HepG2 (cell line): ENCODE data around the gene VAV2. TPM values are rescaled to one million over a fixed set of nuclear protein-coding genes. Genes with fewer than 3 reads are reported as not detected.

ENCODE experiments used
- ATAC-seq: fragments of 200-7000 bp; cut with Tn5 transposase; 3 replicates; pipeline ENCODE4 v1.9.1; 2020; ENCODE audit warnings: mild to moderate bottlenecking, moderate library complexity
- BruUV-seq: library from RNA; stranded (reverse); fragments of 400-500 nt; replicated peaks from 2 replicates; lab custom pipeline; 2021; lab: Mats Ljungman, UMichigan
- CTCF ChIA-PET: fragments of 300-600 bp; formaldehyde crosslinking; extraction: SDS; loops from one replicate; lab custom pipeline; 2021; ENCODE audit warnings: low total read pairs, inconsistent platforms, low intra/inter-chr PET ratio; lab: Yijun Ruan, JAX
- POLR2A ChIA-PET: fragments of 350-600 bp; sonication (Branson Sonifier 250); formaldehyde crosslinking; loops from one replicate; lab custom pipeline; 2020; ENCODE audit warnings: antibody characterized with exemption, inconsistent platforms; lab: Yijun Ruan, JAX
- DNase-seq: peaks from one replicate; pipeline ENCODE4 v3.0.0-alpha.2; 2015; ENCODE audit warnings: low spot score
- FAIRE-seq: peaks from 3 replicates; lab custom pipeline; 2011; peaks lifted over from hg19 to GRCh38; lab: Jason Lieb, UNC
- H2AFZ ChIP-seq: one replicate; pipeline ENCODE4 v1.6.1; 2011; ENCODE audit warnings: low read length, inconsistent platforms
- H3K27ac ChIP-seq: fragments of 300-600 bp; 3 replicates; pipeline ENCODE4 v1.8.0; 2011; ENCODE audit warnings: mixed run types, mild to moderate bottlenecking, mixed read lengths, low read length, inconsistent platforms; ENCODE audit not compliant: insufficient read depth; ENCODE audit errors: extremely low read length
- H3K27me3 ChIP-seq, 2 experiments: fragments of 200-600 bp in 1 of 2; 2 replicates in 1 of 2; 3 replicates in 1 of 2; pipeline versions ENCODE4 v1.6.0 to v1.8.0; 2011; ENCODE audit warnings: low read length in 2 of 2, mild to moderate bottlenecking in 2 of 2, moderate library complexity in 2 of 2, inconsistent platforms in 1 of 2; ENCODE audit not compliant: insufficient read depth in 2 of 2, control insufficient read depth in 1 of 2
- H3K36me3 ChIP-seq, 2 experiments: fragments of 200-600 bp in 1 of 2; replicated peaks in 1 of 2; 2 replicates in 1 of 2; 3 replicates in 1 of 2; pipeline versions ENCODE4 v1.5.1 to v1.8.0; 2011; ENCODE audit warnings: low read length in 2 of 2, inconsistent platforms in 1 of 2; ENCODE audit not compliant: insufficient read depth in 2 of 2, control insufficient read depth in 1 of 2
- H3K4me1 ChIP-seq: 2 replicates; pipeline ENCODE4 v1.5.1; 2012; ENCODE audit warnings: low read length, inconsistent platforms; ENCODE audit not compliant: insufficient read depth
- H3K4me2 ChIP-seq: 2 replicates; pipeline ENCODE4 v1.6.0; 2011; ENCODE audit warnings: low read depth, low read length, inconsistent platforms
- H3K4me3 ChIP-seq, 3 experiments: fragments of 200-600 bp in 1 of 3; sonication (generic), shearing (Covaris generic) in 1 of 3; replicated peaks in 1 of 3; 2 replicates each; pipeline ENCODE4 v1.5.1; 2011 to 2016; ENCODE audit warnings: low read length in 3 of 3, inconsistent platforms in 2 of 3, low read depth in 2 of 3, mild to moderate bottlenecking in 2 of 3, control low read depth in 1 of 3, mixed read lengths in 1 of 3; ENCODE audit not compliant: insufficient read depth in 1 of 3
- H3K79me2 ChIP-seq: one replicate; pipeline ENCODE4 v1.6.1; 2011; ENCODE audit warnings: low read length, inconsistent platforms; ENCODE audit not compliant: insufficient read depth
- H3K9ac ChIP-seq: 2 replicates; pipeline ENCODE4 v1.6.0; 2011; ENCODE audit warnings: mild to moderate bottlenecking, low read depth, low read length, inconsistent platforms; ENCODE audit not compliant: insufficient read depth
- H3K9me3 ChIP-seq: 2 replicates; pipeline ENCODE4 v1.5.1; 2012; ENCODE audit warnings: mild to moderate bottlenecking, low read length
- H4K20me1 ChIP-seq: 2 replicates; pipeline ENCODE4 v1.6.0; 2011; ENCODE audit warnings: inconsistent platforms, mild to moderate bottlenecking, low read length, moderate library complexity; ENCODE audit not compliant: insufficient read depth
- AGO2 ChIP-seq: fragments of 200-400 bp; formaldehyde crosslinking; optimal IDR thresholded peaks from 2 replicates; pipeline ENCODE3; 2017; ENCODE audit warnings: mild to moderate bottlenecking, low read depth, low read length, moderate library complexity
- ARNTL ChIP-seq: sonication (generic); formaldehyde crosslinking; IDR thresholded peaks from 2 replicates; pipeline ENCODE4 v1.4.0; 2020; ENCODE audit warnings: mild to moderate bottlenecking, missing genetic modification reagents
- MNT ChIP-seq: fragments of 450-650 bp; IDR thresholded peaks from 2 replicates; pipeline ENCODE4 v1.6.1; 2016
- NFYC ChIP-seq: IDR thresholded peaks from 2 replicates; pipeline ENCODE4 v1.6.1; 2016; ENCODE audit warnings: missing genetic modification reagents, missing compliant biosample characterization
- NKX3-1 ChIP-seq: sonication (generic); formaldehyde crosslinking; IDR thresholded peaks from 2 replicates; pipeline ENCODE4 v1.5.0; 2020; ENCODE audit warnings: missing genetic modification reagents
- WGBS: methylation state at CpG from one replicate; pipeline ENCODE4 v1.1.6; 2017; ENCODE audit warnings: low lambda C conversion rate; 5-methylcytosine and 5-hydroxymethylcytosine counted together
- in situ Hi-C: cut with HindIII; loops from 2 replicates; pipeline ENCODE4 v1.10.0; 2017; ENCODE audit warnings: low pct_unique_long_range_greater_than_20kb; ENCODE audit not compliant: extremely low pct_ligation_motif_present
- intact Hi-C: fragments of 100-400 bp; cut with micrococcal nuclease; formaldehyde crosslinking; loops from one replicate; pipeline ENCODE4 v1.10.0; 2022; ENCODE audit not compliant: unreplicated experiment
- polyA plus RNA-seq, 8 experiments: library from polyadenylated mRNA; depleted of rRNA in 3 of 8; stranded (reverse) in 7 of 8; unstranded in 1 of 8; fragments of >200 nt; fragmentation: Illumina TruSeq in 4 of 8; extraction: Trizol in 4 of 8; gene quantifications; 2 replicates each; pipeline versions ENCODE4 v1.2.1 to v1.2.3, GENCODE V29; 2011 to 2016; ENCODE audit warnings: low read depth in 4 of 8, missing spikeins in 1 of 8, mixed read lengths in 1 of 8; ENCODE audit not compliant: insufficient read depth in 1 of 8
- total RNA-seq, 5 experiments: library from RNA; depleted of rRNA; stranded (reverse); fragments of >200 nt; fragmentation: Illumina TruSeq; extraction: Trizol; gene quantifications; 2 replicates each; pipeline ENCODE4 v1.2.3, GENCODE V29; 2016; ENCODE audit warnings: low read depth in 1 of 5

The VAV2 gene
- total and polyA plus RNA-seq, 2 of the 13 experiments (the other 11 are each of a cell fraction or from before 2014, with no cell fraction given) = 22.5 to 22.9 TPM

GRCh38 chr9:133953976-133954709 lies 38.0 kb downstream of the VAV2 start:
- H3K79me2 ChIP-seq = peaks cover 76% of the 10 kb centered on the region
- CTCF ChIA-PET = no interaction called here

GRCh38 chr9:133953621-133953975 lies 38.5 kb downstream of the VAV2 start:
- ChIA-PET POLR2A (no interaction called here), CTCF (no interaction called here)
- Histone ChIP-seq H3K4me1 (no peaks in the 10 kb centered on the region), H2AFZ (no peak overlapping the region), H3K79me2 (peaks cover 77% of the 10 kb centered on the region), H3K27ac (no peak overlapping the region), H3K27me3 (no peaks in the 10 kb centered on the region), H3K9me3 (no peaks in the 10 kb centered on the region), H3K9ac (no peak overlapping the region), H3K4me2 (no peak overlapping the region), H4K20me1 (peaks cover 37% of the 10 kb centered on the region; the same call in 1 of the 2 replicates), H3K4me3 (no peak overlapping the region), H3K36me3 (peaks cover 2 to 15% of the 10 kb centered on the region in 2 experiments; a peak in 2 of 5 replicates)
- ATAC-seq (no peak), FAIRE-seq (no peak), DNase-seq (no peak)
- 100% methylated on average over 1 of the region's 4 CpGs for WGBS
- no TSS peak for BruUV-seq
- intact Hi-C loops = no loop called here
- in situ Hi-C loops = no loop called here
- TF ChIP-seq NKX3-1 (CRISPR knock-in tag) (no peak), ARNTL (no peak)

More at GRCh38 chr9:133953976-133954709, 38.0 kb downstream of the VAV2 start:
- Histone ChIP-seq H3K27ac (no peak overlapping the region), H3K9ac (no peak overlapping the region), H3K4me1 (no peaks in the 10 kb centered on the region), H4K20me1 (peaks cover 32% of the 10 kb centered on the region; the same call in 1 of the 2 replicates), H2AFZ (no peak overlapping the region), H3K4me3 (no peak overlapping the region), H3K4me2 (no peak overlapping the region), H3K9me3 (no peaks in the 10 kb centered on the region), H3K36me3 (peaks cover 2 to 15% of the 10 kb centered on the region in 2 experiments; a peak in 2 of 5 replicates), H3K27me3 (no peaks in the 10 kb centered on the region)
- DNase-seq (no peak), ATAC-seq (no peak), FAIRE-seq (no peak)
- in situ Hi-C loops (no loop called here), intact Hi-C loops (no loop called here)
- 90% methylated on average over 28 of the region's 29 CpGs for WGBS
- TF ChIP-seq MNT (peak; percentile 89), NFYC (no peak), AGO2 (peak; percentile 59)
- POLR2A ChIA-PET = no interaction called here
- no TSS peak for BruUV-seq
